Measurements from ENCODE around the gene RHCE. TPM values are rescaled to one million over a fixed set of nuclear protein-coding genes. Genes with fewer than 3 reads are reported as not detected.

RHCE gene
- total RNA-seq, 1 donor from 2014 or later, result 0.75 TPM

DNA sequence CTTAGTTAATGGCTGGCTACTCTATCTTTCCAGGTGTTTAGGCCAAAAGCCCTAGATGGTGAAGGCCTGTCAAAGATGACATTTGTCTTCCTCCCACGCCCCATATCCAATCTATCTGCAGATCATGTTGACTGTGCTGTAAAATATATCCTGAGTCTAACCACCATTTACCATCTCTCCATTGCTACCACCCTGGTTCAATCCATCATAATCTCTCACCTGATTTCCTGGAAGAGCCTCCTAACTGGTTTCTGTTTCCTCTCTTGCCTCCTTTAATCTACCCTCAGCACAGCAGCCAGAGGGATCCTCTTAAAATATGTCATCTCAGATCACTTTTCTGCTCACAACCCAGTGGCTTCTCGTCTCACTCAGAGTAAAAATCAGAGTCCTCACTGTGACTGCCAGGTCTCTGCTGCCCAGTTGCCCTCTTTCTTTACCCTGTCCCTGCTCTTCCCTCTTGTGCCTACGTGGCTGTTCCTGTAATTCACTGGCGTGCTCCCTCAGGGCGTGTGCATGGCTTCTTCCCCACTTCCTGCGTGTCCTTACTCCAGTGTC lies 64.7 kb downstream of the RHCE start:
- Histone ChIP-seq H4K20me1 (ENCODE audit: insufficient read depth, low read length) (peaks cover 9% of the 10 kb centered on the region), H3K27me3 (ENCODE audit: insufficient read depth, low read length) (no peaks in the 10 kb centered on the region), H2AFZ (ENCODE audit: low read depth, low read length) (no peak overlapping the region), H3K4me3 (ENCODE audit: insufficient read depth, low read depth, low read length) (no peak overlapping the region), H3K27ac (ENCODE audit: low read depth, low read length) (no peak overlapping the region), H3K9me3 (ENCODE audit: insufficient read depth, low read depth, low read length) (no peaks in the 10 kb centered on the region), H3K36me3 (ENCODE audit: insufficient read depth, low read length) (peaks cover 23% of the 10 kb centered on the region), H3K4me2 (ENCODE audit: low read length) (no peak overlapping the region), H3K79me2 (ENCODE audit: insufficient read depth, low read length) (peaks cover 3% of the 10 kb centered on the region), H3K9ac (ENCODE audit: low read length) (no peak overlapping the region), H3K4me1 (ENCODE audit: insufficient read depth, low read length) (peaks cover 4% of the 10 kb centered on the region)
- H3K36me3 Mint-ChIP-seq (ENCODE audit: low read depth, unreplicated experiment), result peaks cover 22% of the 10 kb centered on the region
- no peak overlapping the region for H3K4me3 Mint-ChIP-seq (ENCODE audit: unreplicated experiment)
- no peaks in the 10 kb centered on the region for H3K9me3 Mint-ChIP-seq (ENCODE audit: unreplicated experiment)
- no peak for TF ChIP-seq EZH2 (IDR thresholded peaks at IDR 0.05; ENCODE audit: insufficient read depth, low read length)
- DNase-seq (ENCODE audit: low read depth) (no peak), FAIRE-seq (no peak)
- no peak overlapping the region for H3K27ac Mint-ChIP-seq (ENCODE audit: unreplicated experiment)
- peaks cover 3% of the 10 kb centered on the region for H3K4me1 Mint-ChIP-seq (ENCODE audit: low read depth, unreplicated experiment)
- no peaks in the 10 kb centered on the region for H3K27me3 Mint-ChIP-seq (ENCODE audit: low read depth, unreplicated experiment)

DNA sequence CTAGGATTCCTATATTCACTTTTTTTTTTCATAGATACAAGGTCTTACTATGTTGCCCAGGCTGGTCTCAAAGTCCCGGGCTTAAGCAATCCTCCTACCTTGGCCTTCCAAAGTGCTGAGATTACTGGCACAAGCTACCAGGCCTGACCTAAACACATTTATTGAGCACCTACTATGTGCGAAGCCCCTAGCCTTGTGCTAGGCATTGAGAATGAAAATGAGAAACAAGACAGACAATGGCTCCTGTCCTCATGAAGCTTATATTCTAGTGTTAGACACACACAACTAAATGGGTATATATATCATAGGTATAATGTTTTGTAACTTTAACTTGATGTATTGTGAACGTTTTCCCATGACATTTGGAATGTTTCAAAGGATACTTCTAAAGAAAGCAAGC lies 71.0 kb downstream of the RHCE start:
- H3K4me3 Mint-ChIP-seq (ENCODE audit: unreplicated experiment), result no peak overlapping the region
- Histone ChIP-seq H3K4me1 (ENCODE audit: insufficient read depth, low read length) (no peaks in the 10 kb centered on the region), H3K9ac (ENCODE audit: low read length) (no peak overlapping the region), H4K20me1 (ENCODE audit: insufficient read depth, low read length) (peaks cover 11% of the 10 kb centered on the region), H3K4me2 (ENCODE audit: low read length) (no peak overlapping the region), H3K79me2 (ENCODE audit: insufficient read depth, low read length) (peaks cover 33% of the 10 kb centered on the region), H3K4me3 (ENCODE audit: insufficient read depth, low read depth, low read length) (no peak overlapping the region), H3K9me3 (ENCODE audit: insufficient read depth, low read depth, low read length) (no peaks in the 10 kb centered on the region), H3K27me3 (ENCODE audit: insufficient read depth, low read length) (no peaks in the 10 kb centered on the region), H2AFZ (ENCODE audit: low read depth, low read length) (no peak overlapping the region), H3K36me3 (ENCODE audit: insufficient read depth, low read length) (peaks cover 2% of the 10 kb centered on the region), H3K27ac (ENCODE audit: low read depth, low read length) (no peak overlapping the region)
- TF ChIP-seq, protein P1, sequence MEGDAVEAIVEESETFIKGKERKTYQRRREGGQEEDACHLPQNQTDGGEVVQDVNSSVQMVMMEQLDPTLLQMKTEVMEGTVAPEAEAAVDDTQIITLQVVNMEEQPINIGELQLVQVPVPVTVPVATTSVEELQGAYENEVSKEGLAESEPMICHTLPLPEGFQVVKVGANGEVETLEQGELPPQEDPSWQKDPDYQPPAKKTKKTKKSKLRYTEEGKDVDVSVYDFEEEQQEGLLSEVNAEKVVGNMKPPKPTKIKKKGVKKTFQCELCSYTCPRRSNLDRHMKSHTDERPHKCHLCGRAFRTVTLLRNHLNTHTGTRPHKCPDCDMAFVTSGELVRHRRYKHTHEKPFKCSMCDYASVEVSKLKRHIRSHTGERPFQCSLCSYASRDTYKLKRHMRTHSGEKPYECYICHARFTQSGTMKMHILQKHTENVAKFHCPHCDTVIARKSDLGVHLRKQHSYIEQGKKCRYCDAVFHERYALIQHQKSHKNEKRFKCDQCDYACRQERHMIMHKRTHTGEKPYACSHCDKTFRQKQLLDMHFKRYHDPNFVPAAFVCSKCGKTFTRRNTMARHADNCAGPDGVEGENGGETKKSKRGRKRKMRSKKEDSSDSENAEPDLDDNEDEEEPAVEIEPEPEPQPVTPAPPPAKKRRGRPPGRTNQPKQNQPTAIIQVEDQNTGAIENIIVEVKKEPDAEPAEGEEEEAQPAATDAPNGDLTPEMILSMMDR (IDR thresholded peaks at IDR 0.05; ENCODE audit: insufficient read depth, low read depth, low read length), result no peak
- no peak for TF ChIP-seq EZH2 (IDR thresholded peaks at IDR 0.05; ENCODE audit: insufficient read depth, low read length)
- H3K9me3 Mint-ChIP-seq (ENCODE audit: unreplicated experiment), result no peaks in the 10 kb centered on the region
- H3K4me1 Mint-ChIP-seq (ENCODE audit: low read depth, unreplicated experiment), result peaks cover 5% of the 10 kb centered on the region
- FAIRE-seq (no peak), DNase-seq (ENCODE audit: low read depth) (no peak)
- no peaks in the 10 kb centered on the region for H3K27me3 Mint-ChIP-seq (ENCODE audit: low read depth, unreplicated experiment)
- no peak overlapping the region for H3K27ac Mint-ChIP-seq (ENCODE audit: unreplicated experiment)
- H3K36me3 Mint-ChIP-seq (ENCODE audit: low read depth, unreplicated experiment), result peaks cover 11% of the 10 kb centered on the region

DNA sequence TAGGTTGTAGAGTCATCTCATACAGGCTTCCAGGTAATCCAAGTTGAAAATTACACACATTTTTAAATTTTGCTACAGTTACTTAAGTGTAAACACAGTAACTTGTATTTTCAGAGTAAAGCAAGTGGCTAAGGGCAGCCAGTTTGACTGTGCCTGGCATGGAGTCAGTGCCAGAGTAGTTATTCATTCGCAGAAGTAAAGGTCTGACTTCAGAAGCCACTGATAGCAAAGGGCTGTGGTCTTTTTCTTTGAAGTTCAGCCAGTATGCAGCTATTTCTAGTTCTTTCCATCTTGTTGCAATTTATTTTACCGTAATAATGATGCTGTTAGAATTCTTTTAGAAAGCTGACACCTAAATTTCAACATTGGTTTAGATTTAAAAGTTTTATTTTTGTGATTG lies 73.1 kb downstream of the RHCE start:
- Histone ChIP-seq H3K4me2 (ENCODE audit: low read length) (no peak overlapping the region), H3K9me3 (ENCODE audit: insufficient read depth, low read depth, low read length) (no peaks in the 10 kb centered on the region), H3K27me3 (ENCODE audit: insufficient read depth, low read length) (no peaks in the 10 kb centered on the region), H2AFZ (ENCODE audit: low read depth, low read length) (no peak overlapping the region), H3K36me3 (ENCODE audit: insufficient read depth, low read length) (no peaks in the 10 kb centered on the region), H3K27ac (ENCODE audit: low read depth, low read length) (no peak overlapping the region), H3K4me1 (ENCODE audit: insufficient read depth, low read length) (peaks cover 8% of the 10 kb centered on the region), H3K79me2 (ENCODE audit: insufficient read depth, low read length) (peaks cover 45% of the 10 kb centered on the region), H4K20me1 (ENCODE audit: insufficient read depth, low read length) (peaks cover 24% of the 10 kb centered on the region), H3K9ac (ENCODE audit: low read length) (no peak overlapping the region), H3K4me3 (ENCODE audit: insufficient read depth, low read depth, low read length) (no peak overlapping the region)
- Mint-ChIP-seq H3K27ac (ENCODE audit: unreplicated experiment) (no peak overlapping the region), H3K27me3 (ENCODE audit: low read depth, unreplicated experiment) (no peaks in the 10 kb centered on the region), H3K9me3 (ENCODE audit: unreplicated experiment) (no peaks in the 10 kb centered on the region), H3K4me3 (ENCODE audit: unreplicated experiment) (no peak overlapping the region), H3K4me1 (ENCODE audit: low read depth, unreplicated experiment) (peaks cover 18% of the 10 kb centered on the region), H3K36me3 (ENCODE audit: low read depth, unreplicated experiment) (peaks cover 11% of the 10 kb centered on the region)
- FAIRE-seq (no peak), DNase-seq (ENCODE audit: low read depth) (no peak)
- TF ChIP-seq, protein P1 (IDR thresholded peaks at IDR 0.05; ENCODE audit: insufficient read depth, low read depth, low read length), result no peak
- TF ChIP-seq EZH2 (IDR thresholded peaks at IDR 0.05; ENCODE audit: insufficient read depth, low read length), result no peak
